HEK293 (cell line): ENCODE results near the gene ST6GALNAC6.

Experiments
- GLI2 ChIP-seq: fragments of 450-650 bp; formaldehyde crosslinking; IDR thresholded peaks from 2 replicates; pipeline ENCODE4; 2017; ENCODE audit warnings: missing biosample characterization, missing genetic modification characterization, low read depth, borderline replicate concordance
- GLIS2 ChIP-seq: fragments of 450-650 bp; formaldehyde crosslinking; IDR thresholded peaks from 2 replicates; pipeline ENCODE4 v1.5.1; 2016; ENCODE audit warnings: missing biosample characterization, missing genetic modification characterization
- MEIS1 ChIP-seq: sonication (generic); formaldehyde crosslinking; IDR thresholded peaks from 2 replicates; pipeline ENCODE4 v1.8.1; 2022; ENCODE audit warnings: missing genetic modification reagents, mild to moderate bottlenecking, borderline replicate concordance
- OSR2 ChIP-seq: fragments of 450-650 bp; formaldehyde crosslinking; IDR thresholded peaks from 2 replicates; pipeline ENCODE4 v1.5.1; 2016; ENCODE audit warnings: missing biosample characterization, missing genetic modification characterization
- PRDM1 ChIP-seq: fragments of 450-650 bp; formaldehyde crosslinking; IDR thresholded peaks from 2 replicates; pipeline ENCODE4; 2016; ENCODE audit warnings: missing biosample characterization, missing genetic modification characterization
- PRDM2 ChIP-seq: fragments of 450-650 bp; formaldehyde crosslinking; IDR thresholded peaks from 2 replicates; pipeline ENCODE4 v1.5.1; 2016; ENCODE audit warnings: missing biosample characterization, missing genetic modification characterization, borderline replicate concordance
- SCRT1 ChIP-seq: fragments of 450-650 bp; formaldehyde crosslinking; IDR thresholded peaks from 2 replicates; pipeline ENCODE4 v1.5.1; 2016; ENCODE audit warnings: missing biosample characterization, missing genetic modification characterization, borderline replicate concordance
- SETDB1 ChIP-seq: IDR thresholded peaks from one replicate; pipeline ENCODE4 v1.6.1; 2017; ENCODE audit warnings: mild to moderate bottlenecking, low read length, moderate library complexity, mixed read lengths; ENCODE audit not compliant: insufficient read length
- TSHZ1 ChIP-seq: fragments of 450-650 bp; formaldehyde crosslinking; IDR thresholded peaks from 2 replicates; pipeline ENCODE4 v1.5.1; 2016; ENCODE audit warnings: missing biosample characterization, missing genetic modification characterization, borderline replicate concordance
- ZBTB48 ChIP-seq: fragments of 450-650 bp; formaldehyde crosslinking; IDR thresholded peaks from 2 replicates; pipeline ENCODE4 v1.5.1; 2016; ENCODE audit warnings: missing biosample characterization, missing genetic modification characterization
- ZBTB6 ChIP-seq: fragments of 450-650 bp; formaldehyde crosslinking; IDR thresholded peaks from 2 replicates; pipeline ENCODE4 v1.5.1; 2017; ENCODE audit warnings: missing biosample characterization, missing genetic modification characterization
- ZFP3 ChIP-seq: fragments of 450-650 bp; formaldehyde crosslinking; IDR thresholded peaks from 2 replicates; pipeline ENCODE4 v1.5.1; 2016; ENCODE audit warnings: low read depth, missing biosample characterization, missing genetic modification characterization
- ZIC2 ChIP-seq: fragments of 450-650 bp; formaldehyde crosslinking; IDR thresholded peaks from 2 replicates; pipeline ENCODE4 v1.5.1; 2016; ENCODE audit warnings: missing biosample characterization, missing genetic modification characterization
- ZNF155 ChIP-seq: fragments of 450-650 bp; formaldehyde crosslinking; IDR thresholded peaks from 2 replicates; pipeline ENCODE4 v1.5.1; 2016; ENCODE audit warnings: missing biosample characterization, missing genetic modification characterization
- ZNF2 ChIP-seq: fragments of 450-650 bp; formaldehyde crosslinking; IDR thresholded peaks from 2 replicates; pipeline ENCODE4 v1.5.1; 2016; ENCODE audit warnings: missing biosample characterization, missing genetic modification characterization
- ZNF280D ChIP-seq: fragments of 450-650 bp; formaldehyde crosslinking; IDR thresholded peaks from 2 replicates; pipeline ENCODE4 v1.5.1; 2016; ENCODE audit warnings: missing biosample characterization, missing genetic modification characterization
- ZNF335 ChIP-seq: fragments of 450-650 bp; formaldehyde crosslinking; conservative IDR thresholded peaks from 2 replicates; pipeline ENCODE4 v1.5.1; 2016; ENCODE audit warnings: missing biosample characterization, missing genetic modification characterization
- ZNF416 ChIP-seq: fragments of 450-650 bp; formaldehyde crosslinking; IDR thresholded peaks from 2 replicates; pipeline ENCODE4 v1.5.1; 2016; ENCODE audit warnings: missing biosample characterization, missing genetic modification characterization
- ZNF510 ChIP-seq: fragments of 450-650 bp; formaldehyde crosslinking; IDR thresholded peaks from 2 replicates; pipeline ENCODE4 v1.5.1; 2018; ENCODE audit warnings: mild to moderate bottlenecking, missing genetic modification characterization, missing biosample characterization; ENCODE audit not compliant: insufficient replicate concordance
- ZNF571 ChIP-seq: fragments of 450-650 bp; formaldehyde crosslinking; IDR thresholded peaks from 2 replicates; pipeline ENCODE4 v1.5.0; 2017; ENCODE audit warnings: missing biosample characterization, missing genetic modification characterization
- ZNF658 ChIP-seq: fragments of 450-650 bp; formaldehyde crosslinking; IDR thresholded peaks from 2 replicates; pipeline ENCODE4; 2016; ENCODE audit warnings: missing biosample characterization, missing genetic modification characterization
- ZNF747 ChIP-seq: fragments of 450-650 bp; formaldehyde crosslinking; IDR thresholded peaks from 2 replicates; pipeline ENCODE4 v1.5.1; 2016; ENCODE audit warnings: missing biosample characterization, missing genetic modification characterization
- ZNF776 ChIP-seq: fragments of 450-650 bp; formaldehyde crosslinking; IDR thresholded peaks from 2 replicates; pipeline ENCODE4 v1.5.0; 2017; ENCODE audit warnings: missing biosample characterization, missing genetic modification characterization, borderline replicate concordance
- ZNF777 ChIP-seq: fragments of 450-650 bp; formaldehyde crosslinking; IDR thresholded peaks from 2 replicates; pipeline ENCODE4 v1.5.1; 2017; ENCODE audit warnings: missing biosample characterization, missing genetic modification characterization, borderline replicate concordance
- ZNF792 ChIP-seq: fragments of 450-650 bp; formaldehyde crosslinking; IDR thresholded peaks from 2 replicates; pipeline ENCODE4 v1.5.1; 2016; ENCODE audit warnings: missing biosample characterization, missing genetic modification characterization
- ZNF837 ChIP-seq: fragments of 450-650 bp; formaldehyde crosslinking; IDR thresholded peaks from 2 replicates; pipeline ENCODE4 v1.5.1; 2016; ENCODE audit warnings: missing biosample characterization, missing genetic modification characterization

Gene ST6GALNAC6

DNA sequence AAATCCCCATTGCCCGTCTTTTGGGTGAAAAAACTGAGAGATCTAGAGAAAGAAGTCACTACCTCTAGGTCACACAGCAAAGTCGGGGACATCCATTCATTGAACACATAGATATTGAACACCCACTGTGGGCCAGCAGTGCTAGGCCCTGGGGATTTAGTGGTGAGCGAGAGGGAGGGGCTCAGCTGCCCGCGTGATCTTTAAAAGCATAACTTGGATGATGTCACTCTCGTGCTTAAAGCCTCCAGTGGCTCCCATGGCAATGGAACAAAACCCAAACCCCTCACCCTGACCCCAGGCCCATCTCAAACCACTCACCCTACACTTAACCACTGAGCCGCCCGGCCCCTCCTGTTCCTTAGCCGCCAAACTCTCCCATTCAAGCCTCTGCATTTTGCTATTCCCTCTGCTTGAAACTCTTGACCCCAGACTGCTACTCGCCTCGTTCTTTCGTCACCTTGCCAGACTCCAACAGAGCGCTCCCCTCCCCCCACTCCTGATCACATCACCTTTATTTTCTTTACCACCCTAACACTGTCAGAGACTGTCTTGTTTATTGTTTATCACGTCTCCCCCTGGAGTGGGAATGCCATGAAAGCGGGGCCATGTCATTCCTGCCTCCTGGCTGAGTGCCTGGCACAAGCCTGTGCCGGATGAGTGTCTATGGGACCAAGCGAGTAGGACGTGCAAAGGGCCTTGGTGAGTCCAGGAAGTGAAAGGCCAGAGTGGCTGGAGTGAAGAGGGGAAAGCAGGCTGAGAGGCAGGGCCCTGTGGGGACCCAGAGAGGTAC is 31.9 kb upstream of the ST6GALNAC6 start (continued):
- TF ChIP-seq PRDM2 (tag by site-specific recombination) (no peak), GLI2 (no peak), ZNF658 (tag by site-specific recombination) (no peak), ZNF280D (tag by site-specific recombination) (no peak), ZIC2 (tag by site-specific recombination) (peak; percentile 96), ZFP3 (tag by site-specific recombination) (no peak), GLIS2 (tag by site-specific recombination) (no peak; the same call in 1 of the 2 replicates), ZNF2 (no peak; the same call in 1 of the 2 replicates), ZNF155 (tag by site-specific recombination) (no peak), OSR2 (tag by site-specific recombination) (no peak), ZNF571 (tag by site-specific recombination) (no peak), SETDB1 (no peak), ZNF776 (tag by site-specific recombination) (no peak), ZBTB6 (no peak), ZNF792 (tag by site-specific recombination) (no peak), TSHZ1 (tag by site-specific recombination) (peak; percentile 81; the same call in 1 of the 2 replicates), ZBTB48 (tag by site-specific recombination) (peak; percentile 61; the same call in 1 of the 2 replicates), ZNF747 (tag by site-specific recombination) (no peak), ZNF777 (tag by site-specific recombination) (no peak), MEIS1 (CRISPR knock-in tag) (no peak), ZNF416 (tag by site-specific recombination) (no peak), PRDM1 (tag by site-specific recombination) (peak; percentile 93), ZNF510 (tag by site-specific recombination) (no peak), ZNF837 (tag by site-specific recombination) (no peak), SCRT1 (tag by site-specific recombination) (no peak), ZNF335 (tag by site-specific recombination) (peak; percentile 79)
